Measurements from ENCODE around the gene CCIN.
"Not testable (repeated sequence)": the region's sequence is repeated elsewhere in the genome, so short reads cannot be mapped to it uniquely, and the experiment has no call there.

Gene CCIN

GRCh38 chr9:36169166-36169565 is at the start of gene CCIN:
TSS of gene CCIN (plus strand) at chr9:36169388. CDS start at chr9:36169503, 115 bp downstream.
- no peak for DNase-seq

- DNase-seq: no peak
These were observed 49.7 kb upstream of the CCIN start for GRCh38 chr9:36119476-36119875.

GRCh38 chr9:36120705-36121104 is 48.5 kb upstream of the CCIN start:
- DNase-seq: no peak

- no peak for DNase-seq
These were observed 47.2 kb upstream of the CCIN start for GRCh38 chr9:36121971-36122370.

- no peak for DNase-seq
These were observed 45.7 kb upstream of the CCIN start for GRCh38 chr9:36123515-36123914.

GRCh38 chr9:36125062-36125855 is 43.9 kb upstream of the CCIN start:
- DNase-seq: no peak

- DNase-seq: no peak
These were observed 43.0 kb upstream of the CCIN start for GRCh38 chr9:36126016-36126730.

GRCh38 chr9:36127652-36128244 is 41.4 kb upstream of the CCIN start:
- no peak for DNase-seq

GRCh38 chr9:36128349-36128748 is 40.8 kb upstream of the CCIN start:
- DNase-seq: no peak

GRCh38 chr9:36129139-36129538 is 40.0 kb upstream of the CCIN start:
- DNase-seq: no peak

- DNase-seq: not testable (repeated sequence)
These were observed 37.5 kb upstream of the CCIN start for GRCh38 chr9:36131666-36132065.

GRCh38 chr9:36132086-36132485 is 37.1 kb upstream of the CCIN start:
- no peak for DNase-seq

GRCh38 chr9:36134761-36135505 is 34.3 kb upstream of the CCIN start:
- DNase-seq: no peak

GRCh38 chr9:36135741-36136271 is 33.4 kb upstream of the CCIN start:
- no peak for DNase-seq

- peak; percentile 59 for DNase-seq
These were observed 32.8 kb upstream of the CCIN start, which contains the start of gene GLIPR2 for GRCh38 chr9:36136272-36136893. TSS of gene GLIPR2 (plus strand) at chr9:36136733. CDS start at chr9:36136779, 46 bp downstream.

- DNase-seq: no peak
These were observed 32.2 kb upstream of the CCIN start for GRCh38 chr9:36136894-36137391.

- DNase-seq: no peak
These were observed 31.7 kb upstream of the CCIN start for GRCh38 chr9:36137392-36138004.

GRCh38 chr9:36138496-36138895 is 30.7 kb upstream of the CCIN start:
- DNase-seq: no peak

GRCh38 chr9:36138901-36139300 is 30.3 kb upstream of the CCIN start:
- no peak for DNase-seq

- DNase-seq: no peak
These were observed 28.8 kb upstream of the CCIN start for GRCh38 chr9:36140086-36141084.
